ENCODE measurements around the gene KRT16.
"Not testable (repeated sequence)": the region's sequence is repeated elsewhere in the genome, so short reads cannot be mapped to it uniquely, and the experiment has no call there.

- TF ChIP-seq CTCF (IDR thresholded peaks at IDR 0.05; ENCODE audit: extremely low read depth in 1 of 2, insufficient read depth in 1 of 2, low read depth in 1 of 2, low read length in 2 of 2); FOS (IDR thresholded peaks at IDR 0.05; ENCODE audit: borderline replicate concordance, insufficient read depth, low read length); POLR2AphosphoS5 (IDR thresholded peaks at IDR 0.05; ENCODE audit: insufficient read depth, low read depth, low read length); MAX (IDR thresholded peaks at IDR 0.05; ENCODE audit: insufficient read depth, insufficient read length); EZH2 (IDR thresholded peaks at IDR 0.05; ENCODE audit: borderline replicate concordance, low read depth, low read length, severe bottlenecking): not testable (repeated sequence)
Measured at GRCh38 chr17:41606930-41607329, 5.6 kb downstream of the KRT16 start.
